WTC11 (cell line): ENCODE results near the gene ODAD3.

Source experiments
- ATF3 ChIP-seq: sonication (generic); formaldehyde crosslinking; conservative IDR thresholded peaks from 2 replicates; pipeline ENCODE4 v1.8.1; 2022; ENCODE audit warnings: mild to moderate bottlenecking, missing genetic modification reagents
- CREB1 ChIP-seq: sonication (generic); formaldehyde crosslinking; IDR thresholded peaks from 2 replicates; pipeline ENCODE4 v1.8.0; 2023; ENCODE audit warnings: mild to moderate bottlenecking, missing genetic modification reagents
- CTCF ChIP-seq: fragments of 200-600 bp; IDR thresholded peaks from 2 replicates; pipeline ENCODE4 v1.8.0; 2022; ENCODE audit warnings: antibody characterized with exemption
- ELF4 ChIP-seq: sonication (generic); formaldehyde crosslinking; IDR thresholded peaks from 2 replicates; pipeline ENCODE4 v1.8.1; 2022; ENCODE audit warnings: low read depth, mild to moderate bottlenecking, moderate library complexity, missing genetic modification reagents
- ETV6 ChIP-seq: sonication (generic); formaldehyde crosslinking; IDR thresholded peaks from 2 replicates; pipeline ENCODE4 v1.8.1; 2022; ENCODE audit warnings: mild to moderate bottlenecking, missing genetic modification reagents
- FOXP4 ChIP-seq: sonication (generic); formaldehyde crosslinking; IDR thresholded peaks from 2 replicates; pipeline ENCODE4 v1.8.0; 2022; ENCODE audit warnings: mild to moderate bottlenecking, missing genetic modification reagents
- MAX ChIP-seq: sonication (generic); formaldehyde crosslinking; IDR thresholded peaks from 2 replicates; pipeline ENCODE4 v1.8.0; 2022; ENCODE audit warnings: mild to moderate bottlenecking, missing genetic modification reagents
- NR2C2 ChIP-seq: sonication (generic); formaldehyde crosslinking; IDR thresholded peaks from 2 replicates; pipeline ENCODE4 v1.8.0; 2022; ENCODE audit warnings: mild to moderate bottlenecking, missing genetic modification reagents
- NR3C1 ChIP-seq: sonication (generic); formaldehyde crosslinking; conservative IDR thresholded peaks from 2 replicates; pipeline ENCODE4 v1.8.1; 2023; ENCODE audit warnings: low read depth, mild to moderate bottlenecking, missing genetic modification reagents
- TEAD4 ChIP-seq: sonication (generic); formaldehyde crosslinking; IDR thresholded peaks from 2 replicates; pipeline ENCODE4 v1.8.0; 2022; ENCODE audit warnings: mild to moderate bottlenecking, missing genetic modification reagents
- TF ChIP-seq, protein P1 (sequence below): sonication (generic); formaldehyde crosslinking; IDR thresholded peaks from 2 replicates; pipeline ENCODE4 v1.8.1; 2023; ENCODE audit warnings: mild to moderate bottlenecking, missing genetic modification reagents, moderate library complexity
- TF ChIP-seq, protein P2 (sequence below): sonication (generic); formaldehyde crosslinking; IDR thresholded peaks from 2 replicates; pipeline ENCODE4 v1.8.0; 2023; ENCODE audit warnings: missing genetic modification reagents, mild to moderate bottlenecking, borderline replicate concordance
- TF ChIP-seq, protein P3 (sequence below): sonication (generic); formaldehyde crosslinking; IDR thresholded peaks from 2 replicates; pipeline ENCODE4 v1.8.1; 2022; ENCODE audit warnings: mild to moderate bottlenecking, missing genetic modification reagents, moderate library complexity, borderline replicate concordance

- no peak for TF ChIP-seq CTCF
- TF ChIP-seq NR2C2 (CRISPR knock-in tag), result no peak
- TF ChIP-seq MAX (CRISPR knock-in tag), result no peak
- TF ChIP-seq, protein P1, sequence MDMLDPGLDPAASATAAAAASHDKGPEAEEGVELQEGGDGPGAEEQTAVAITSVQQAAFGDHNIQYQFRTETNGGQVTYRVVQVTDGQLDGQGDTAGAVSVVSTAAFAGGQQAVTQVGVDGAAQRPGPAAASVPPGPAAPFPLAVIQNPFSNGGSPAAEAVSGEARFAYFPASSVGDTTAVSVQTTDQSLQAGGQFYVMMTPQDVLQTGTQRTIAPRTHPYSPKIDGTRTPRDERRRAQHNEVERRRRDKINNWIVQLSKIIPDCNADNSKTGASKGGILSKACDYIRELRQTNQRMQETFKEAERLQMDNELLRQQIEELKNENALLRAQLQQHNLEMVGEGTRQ (CRISPR knock-in tag), result no peak
- TF ChIP-seq, protein P2, sequence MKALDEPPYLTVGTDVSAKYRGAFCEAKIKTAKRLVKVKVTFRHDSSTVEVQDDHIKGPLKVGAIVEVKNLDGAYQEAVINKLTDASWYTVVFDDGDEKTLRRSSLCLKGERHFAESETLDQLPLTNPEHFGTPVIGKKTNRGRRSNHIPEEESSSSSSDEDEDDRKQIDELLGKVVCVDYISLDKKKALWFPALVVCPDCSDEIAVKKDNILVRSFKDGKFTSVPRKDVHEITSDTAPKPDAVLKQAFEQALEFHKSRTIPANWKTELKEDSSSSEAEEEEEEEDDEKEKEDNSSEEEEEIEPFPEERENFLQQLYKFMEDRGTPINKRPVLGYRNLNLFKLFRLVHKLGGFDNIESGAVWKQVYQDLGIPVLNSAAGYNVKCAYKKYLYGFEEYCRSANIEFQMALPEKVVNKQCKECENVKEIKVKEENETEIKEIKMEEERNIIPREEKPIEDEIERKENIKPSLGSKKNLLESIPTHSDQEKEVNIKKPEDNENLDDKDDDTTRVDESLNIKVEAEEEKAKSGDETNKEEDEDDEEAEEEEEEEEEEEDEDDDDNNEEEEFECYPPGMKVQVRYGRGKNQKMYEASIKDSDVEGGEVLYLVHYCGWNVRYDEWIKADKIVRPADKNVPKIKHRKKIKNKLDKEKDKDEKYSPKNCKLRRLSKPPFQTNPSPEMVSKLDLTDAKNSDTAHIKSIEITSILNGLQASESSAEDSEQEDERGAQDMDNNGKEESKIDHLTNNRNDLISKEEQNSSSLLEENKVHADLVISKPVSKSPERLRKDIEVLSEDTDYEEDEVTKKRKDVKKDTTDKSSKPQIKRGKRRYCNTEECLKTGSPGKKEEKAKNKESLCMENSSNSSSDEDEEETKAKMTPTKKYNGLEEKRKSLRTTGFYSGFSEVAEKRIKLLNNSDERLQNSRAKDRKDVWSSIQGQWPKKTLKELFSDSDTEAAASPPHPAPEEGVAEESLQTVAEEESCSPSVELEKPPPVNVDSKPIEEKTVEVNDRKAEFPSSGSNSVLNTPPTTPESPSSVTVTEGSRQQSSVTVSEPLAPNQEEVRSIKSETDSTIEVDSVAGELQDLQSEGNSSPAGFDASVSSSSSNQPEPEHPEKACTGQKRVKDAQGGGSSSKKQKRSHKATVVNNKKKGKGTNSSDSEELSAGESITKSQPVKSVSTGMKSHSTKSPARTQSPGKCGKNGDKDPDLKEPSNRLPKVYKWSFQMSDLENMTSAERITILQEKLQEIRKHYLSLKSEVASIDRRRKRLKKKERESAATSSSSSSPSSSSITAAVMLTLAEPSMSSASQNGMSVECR (CRISPR knock-in tag), result no peak
- TF ChIP-seq CREB1 (CRISPR knock-in tag), result no peak
- TF ChIP-seq, protein P3, sequence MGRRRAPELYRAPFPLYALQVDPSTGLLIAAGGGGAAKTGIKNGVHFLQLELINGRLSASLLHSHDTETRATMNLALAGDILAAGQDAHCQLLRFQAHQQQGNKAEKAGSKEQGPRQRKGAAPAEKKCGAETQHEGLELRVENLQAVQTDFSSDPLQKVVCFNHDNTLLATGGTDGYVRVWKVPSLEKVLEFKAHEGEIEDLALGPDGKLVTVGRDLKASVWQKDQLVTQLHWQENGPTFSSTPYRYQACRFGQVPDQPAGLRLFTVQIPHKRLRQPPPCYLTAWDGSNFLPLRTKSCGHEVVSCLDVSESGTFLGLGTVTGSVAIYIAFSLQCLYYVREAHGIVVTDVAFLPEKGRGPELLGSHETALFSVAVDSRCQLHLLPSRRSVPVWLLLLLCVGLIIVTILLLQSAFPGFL (CRISPR knock-in tag), result no peak
- no peak for TF ChIP-seq ETV6 (CRISPR knock-in tag)
- no peak for TF ChIP-seq ELF4 (CRISPR knock-in tag)
- no peak for TF ChIP-seq NR3C1 (CRISPR knock-in tag)
- no peak for TF ChIP-seq ATF3 (CRISPR knock-in tag)
- no peak for TF ChIP-seq FOXP4
- no peak for TF ChIP-seq TEAD4 (CRISPR knock-in tag)
These were observed 9.0 kb downstream of the ODAD3 start for GRCh38 chr19:11425719-11426457.
